HUDEP-2 (cell line): Measurements from ENCODE around the gene DBH.

Experiments
- DNase-seq, 76 experiments: peaks; one replicate each; lab custom pipeline; 2025; ENCODE audit not compliant: unreplicated experiment in 76 of 76; lab: John Stamatoyannopoulos, UW

DBH gene

DNA sequence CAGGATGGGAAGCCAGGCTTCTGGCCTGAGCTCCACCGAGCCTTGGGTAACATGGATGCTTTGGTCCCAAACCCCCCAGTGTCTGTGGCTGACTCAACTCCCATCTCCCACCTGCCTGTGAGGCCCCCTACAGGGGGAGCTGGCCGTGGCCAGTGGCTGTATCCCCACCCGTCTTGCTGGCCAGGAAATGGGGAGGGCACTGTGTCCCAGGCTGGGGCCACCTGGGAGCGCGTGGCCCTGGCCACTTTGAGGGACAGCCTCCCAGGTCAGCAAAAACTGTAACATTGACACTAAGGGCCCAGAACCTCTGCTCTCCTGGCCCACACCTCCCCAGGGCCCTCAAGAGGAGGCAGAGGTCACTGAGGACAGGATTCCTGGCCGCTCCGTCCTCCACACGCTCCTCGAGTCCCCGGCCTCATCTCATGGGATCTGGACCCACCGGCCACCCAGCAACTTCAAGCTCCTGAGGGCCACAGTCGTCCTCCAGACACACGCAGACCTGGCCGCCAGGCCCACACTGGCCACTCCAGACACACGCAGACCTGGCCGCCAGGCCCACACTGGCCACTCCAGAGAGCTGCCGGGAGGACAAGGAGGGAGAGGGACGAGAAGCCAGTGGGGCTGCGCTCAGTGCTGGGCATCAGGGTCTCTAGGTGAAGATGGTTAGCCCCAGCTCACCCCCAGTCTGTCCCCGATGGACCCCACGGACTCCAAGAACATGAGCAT lies 44.2 kb downstream of the DBH start:
- no peak for DNase-seq

DNA sequence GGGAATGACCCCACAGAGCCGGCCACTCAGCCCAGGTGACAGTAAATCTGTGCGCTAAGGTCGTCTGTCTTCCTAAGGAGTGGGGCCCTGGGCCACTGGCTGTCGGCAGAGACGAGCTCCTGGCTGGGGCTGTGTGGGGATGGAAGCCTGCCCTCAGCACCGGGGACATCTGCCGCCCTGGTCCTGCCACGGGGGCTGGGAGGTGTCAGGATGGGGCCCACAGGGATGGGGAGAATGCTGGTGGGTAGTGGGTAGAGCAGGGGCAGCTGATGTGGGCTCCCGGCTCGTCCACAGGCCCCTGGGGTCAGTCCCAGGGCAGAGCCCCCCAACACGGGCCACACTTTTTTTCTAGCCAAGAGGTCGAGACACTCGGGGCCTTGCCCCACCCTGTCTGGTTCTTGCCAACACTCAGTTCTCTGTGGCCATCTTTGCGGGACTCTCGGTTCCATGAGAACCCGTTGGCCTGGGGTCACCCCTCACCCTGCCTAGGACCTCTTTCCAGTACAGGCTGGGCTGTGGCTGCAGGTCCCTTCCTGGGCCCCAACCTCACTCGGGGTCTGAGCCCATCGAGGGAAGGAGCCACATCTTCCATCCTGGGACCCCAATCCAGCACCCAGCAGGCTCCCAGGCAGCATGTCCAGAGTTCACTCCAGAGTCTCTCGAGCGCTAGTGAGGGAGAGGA lies 45.0 kb downstream of the DBH start:
- DNase-seq = no peak

DNA sequence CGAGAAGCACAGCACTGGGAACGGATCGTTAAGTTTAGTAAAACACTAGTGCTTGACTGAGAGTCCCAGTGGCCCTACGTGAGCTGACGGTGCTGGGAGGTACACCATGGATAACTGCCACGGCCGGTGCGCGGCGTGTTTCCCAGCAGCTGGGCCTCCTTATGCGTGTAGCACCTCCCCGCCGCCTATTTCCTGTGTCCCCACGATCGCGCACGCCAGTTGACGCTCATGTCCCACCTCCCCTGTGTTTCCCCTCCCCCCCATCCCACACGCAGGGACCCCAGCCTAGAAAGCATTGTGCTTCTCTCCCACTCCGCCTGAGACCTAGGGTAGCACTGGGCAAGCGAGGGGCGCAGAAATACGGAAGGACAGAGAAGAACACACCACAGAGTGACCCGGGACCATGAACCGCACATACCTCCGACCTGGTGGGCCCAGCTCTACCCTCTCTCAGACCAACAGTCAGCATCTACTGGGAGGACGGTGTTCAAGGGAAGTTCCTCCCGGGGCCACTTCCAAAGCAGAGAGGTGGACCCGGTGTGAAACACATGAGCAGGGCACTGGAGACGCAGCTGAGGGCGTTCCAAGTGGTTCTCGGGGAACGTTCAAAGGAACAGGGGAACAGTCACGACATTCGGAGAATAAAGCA lies 45.6 kb downstream of the DBH start:
- no peak for DNase-seq

DNA sequence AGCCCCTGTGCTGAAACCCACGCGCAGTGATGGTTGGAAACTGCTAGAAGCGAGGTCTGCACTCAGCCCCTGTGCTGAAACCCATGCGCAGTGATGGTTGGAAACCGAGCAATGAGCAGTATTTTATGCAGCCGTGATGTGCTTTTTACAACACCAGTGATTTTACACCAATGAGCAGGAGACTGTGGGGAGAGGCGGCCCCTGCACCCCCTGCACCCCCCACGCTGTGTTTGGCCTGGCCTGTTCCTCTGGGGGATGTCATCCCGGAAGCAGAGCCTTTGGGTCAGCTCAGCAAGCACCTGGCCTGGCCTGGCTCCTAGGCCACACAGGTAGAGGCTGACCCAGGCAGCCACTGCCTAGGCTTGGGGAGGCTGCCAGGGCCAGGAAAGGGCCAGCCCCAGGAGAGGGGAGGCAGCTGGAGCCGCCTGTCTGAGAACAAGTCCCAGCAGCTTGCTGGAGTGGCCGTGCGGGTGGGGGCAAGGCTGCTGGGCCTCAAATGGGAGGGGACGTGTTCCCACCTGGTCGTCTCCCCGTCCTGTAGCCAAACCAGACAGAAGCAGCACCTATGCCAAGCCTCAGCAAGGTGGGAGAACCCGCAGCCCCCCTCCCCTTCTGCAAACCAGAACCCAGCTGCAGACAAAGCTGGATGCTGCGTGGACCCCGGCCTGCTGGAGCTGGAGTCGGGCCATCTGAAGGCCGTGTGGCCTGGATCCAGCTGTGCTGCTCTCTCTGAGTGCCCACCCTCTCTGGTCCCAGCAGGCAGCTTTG lies 46.8 kb downstream of the DBH start:
- no peak for DNase-seq

DNA sequence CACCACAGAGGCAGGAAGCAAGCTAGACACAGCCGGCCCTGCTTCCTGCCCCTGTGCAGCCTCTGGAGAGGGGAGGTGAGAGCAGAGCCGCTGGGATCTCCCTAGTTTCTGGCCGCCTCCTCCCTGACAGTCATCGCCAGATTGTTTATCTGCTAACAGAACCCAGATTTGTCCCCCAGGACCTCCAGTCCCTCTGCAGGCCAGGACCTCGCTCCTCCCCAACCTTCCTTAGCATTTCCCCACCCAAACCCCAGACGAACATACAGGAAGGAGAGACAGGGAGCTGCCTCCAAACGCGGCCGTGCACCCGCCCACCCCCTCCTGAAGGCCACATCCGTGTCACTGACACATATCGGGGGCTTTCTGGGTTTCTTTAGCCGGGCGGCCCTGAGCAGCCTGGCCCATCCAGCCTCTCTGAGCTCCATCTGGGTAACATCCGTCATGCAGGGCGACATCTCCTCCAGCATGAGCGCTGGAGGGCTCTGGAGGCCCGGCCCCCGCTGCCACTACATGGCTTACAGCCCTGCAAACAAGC lies 47.5 kb downstream of the DBH start:
- no peak for DNase-seq

DNA sequence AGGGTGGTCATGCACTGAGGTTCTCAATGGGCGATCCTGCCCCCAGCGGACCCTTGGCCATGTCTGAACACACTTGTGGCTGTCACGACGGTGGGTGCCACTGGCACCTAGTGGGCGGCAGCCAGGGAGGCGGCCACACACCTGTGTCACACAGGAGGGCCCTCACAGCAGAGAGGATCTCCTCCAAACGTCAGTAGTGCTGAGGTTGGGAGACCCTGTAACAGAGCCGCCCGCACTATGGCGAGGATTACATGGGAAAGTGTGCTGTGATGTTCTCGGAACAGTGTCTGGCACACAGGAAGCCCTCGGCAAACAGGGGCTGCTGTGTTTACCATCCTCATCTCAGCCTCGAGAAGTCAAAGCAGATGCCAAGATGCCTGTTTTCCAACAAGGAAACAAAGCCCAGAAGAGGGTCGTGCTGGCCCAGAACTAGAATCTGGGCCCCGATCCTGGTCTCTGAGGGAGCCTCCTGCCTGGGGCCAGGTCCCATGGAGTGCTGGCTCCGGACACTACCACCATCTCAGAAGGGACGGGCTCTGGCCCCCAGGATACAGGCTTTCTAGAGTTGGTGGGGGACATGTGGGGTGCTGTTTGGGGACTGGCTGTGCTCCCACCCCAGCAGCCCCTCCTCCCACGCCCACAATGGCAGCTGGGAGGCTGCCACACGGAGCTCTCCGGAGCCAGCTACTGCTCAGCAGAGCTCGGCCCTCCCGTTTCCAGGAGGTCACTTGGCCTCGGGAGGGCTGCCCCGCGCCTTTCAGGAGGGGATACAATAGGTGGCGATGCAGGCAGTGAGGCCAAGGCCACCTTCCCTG lies 48.2 kb downstream of the DBH start:
- DNase-seq = no peak

DNA sequence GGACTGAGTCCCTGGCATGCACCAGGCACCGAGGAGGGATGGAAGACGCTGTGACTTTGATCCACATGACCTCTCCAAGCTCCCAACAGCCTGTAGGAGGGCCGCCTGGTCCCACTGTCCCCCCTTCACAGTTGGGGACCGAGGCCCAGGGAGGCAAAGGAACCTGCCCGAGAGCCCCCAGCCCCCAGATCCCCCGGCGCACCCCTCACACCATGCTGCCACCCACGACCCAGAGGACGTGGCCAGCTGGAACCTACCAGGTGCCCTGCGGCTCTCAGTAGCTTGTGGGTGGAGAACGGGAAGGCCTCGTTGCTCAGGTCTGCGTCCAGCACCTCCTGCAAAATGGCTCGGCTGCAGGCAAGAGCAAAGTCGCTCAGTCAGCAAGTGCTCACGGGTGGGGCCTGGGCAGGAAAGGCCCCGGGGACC lies 48.8 kb downstream of the DBH start:
- no peak for DNase-seq

DNA sequence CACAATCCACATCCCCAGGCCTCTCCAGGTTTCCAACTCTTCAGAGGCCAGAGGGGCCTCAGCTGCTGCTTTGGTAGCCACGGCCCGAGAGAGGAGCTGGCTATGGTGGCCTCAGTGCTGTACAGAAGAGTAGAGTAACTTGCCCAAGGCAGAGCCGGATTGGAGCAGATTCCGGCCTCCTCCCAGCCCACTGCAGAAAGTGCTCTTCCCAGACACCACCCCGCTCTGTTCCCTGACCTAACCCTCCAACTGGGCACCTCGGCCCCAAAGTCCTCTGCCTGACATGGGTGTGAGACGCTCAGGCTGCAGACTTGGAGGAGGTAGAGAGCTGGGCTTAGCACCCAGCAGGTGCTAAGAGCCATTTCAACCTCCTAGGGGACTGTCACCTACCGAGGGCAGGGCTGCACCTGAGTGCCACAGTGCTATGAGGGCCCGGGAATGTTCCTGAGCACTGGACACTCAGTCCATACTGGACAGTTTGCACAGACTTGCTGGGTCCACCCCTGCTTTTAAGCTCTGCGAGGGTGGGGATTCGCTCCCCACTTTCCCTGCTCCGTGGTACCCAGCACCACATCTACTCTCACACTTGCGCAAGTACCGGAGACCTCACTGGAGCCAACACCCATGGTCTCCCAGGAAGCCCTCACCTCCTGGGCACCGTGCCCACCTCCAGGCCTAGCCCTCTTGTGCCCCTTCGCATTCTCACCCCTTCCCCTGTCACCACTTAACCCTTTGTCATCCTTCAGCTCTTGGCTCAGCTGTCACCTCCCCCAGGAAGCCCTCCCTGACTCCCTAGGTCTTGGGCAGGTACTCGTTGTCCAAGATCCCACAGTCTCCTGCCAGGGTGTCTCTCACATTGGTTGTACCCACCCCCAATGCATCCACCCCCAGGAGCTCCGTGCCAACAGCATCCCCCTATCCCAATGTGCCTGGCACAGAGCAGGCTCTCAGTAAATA lies 49.8 kb downstream of the DBH start:
- no peak for DNase-seq

DNA sequence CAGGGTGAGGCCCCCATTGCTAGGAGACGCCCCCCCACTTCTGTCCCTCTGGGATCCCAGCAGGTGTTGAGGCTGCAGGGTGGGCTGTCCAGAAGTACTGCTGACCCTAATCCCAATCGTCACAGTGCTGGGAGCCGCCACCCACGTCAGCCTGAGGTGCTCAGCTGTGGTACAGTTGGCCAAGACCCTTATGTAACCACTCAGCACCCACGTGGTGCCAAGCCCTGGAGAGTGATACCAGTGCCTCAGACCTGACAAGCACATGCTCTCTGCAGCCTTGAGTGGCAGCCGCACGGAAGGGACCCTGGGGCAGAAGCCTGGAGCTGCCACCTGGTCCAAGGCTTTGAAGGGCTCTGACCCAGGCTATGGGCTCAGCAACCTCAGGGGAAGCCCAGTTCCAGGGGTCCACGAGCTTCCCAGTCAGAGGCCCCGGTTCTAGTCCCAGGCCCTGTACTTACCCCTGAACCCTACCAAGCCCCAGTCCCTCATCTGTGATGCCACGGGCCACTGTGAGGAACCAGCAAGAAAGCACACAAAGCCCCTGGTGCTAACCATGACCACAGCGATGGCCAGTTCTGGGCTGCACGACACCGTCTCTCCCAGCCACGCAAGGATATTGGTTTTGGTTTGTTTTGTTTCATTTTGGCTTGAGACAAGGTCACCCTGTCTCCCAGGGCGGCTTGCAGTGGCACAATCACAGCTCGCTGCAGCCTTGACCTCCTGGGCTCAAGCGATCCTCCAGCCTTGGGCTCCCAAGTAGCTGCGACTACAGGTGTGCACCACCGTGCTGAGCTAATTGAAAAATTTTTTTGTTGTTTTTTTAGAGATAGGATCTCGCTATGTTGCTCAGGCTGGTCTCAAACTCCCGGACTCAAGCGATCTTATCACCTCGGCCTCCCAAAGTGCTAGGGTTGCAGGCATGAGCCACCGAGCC lies 50.7 kb downstream of the DBH start:
- no peak for DNase-seq

DNA sequence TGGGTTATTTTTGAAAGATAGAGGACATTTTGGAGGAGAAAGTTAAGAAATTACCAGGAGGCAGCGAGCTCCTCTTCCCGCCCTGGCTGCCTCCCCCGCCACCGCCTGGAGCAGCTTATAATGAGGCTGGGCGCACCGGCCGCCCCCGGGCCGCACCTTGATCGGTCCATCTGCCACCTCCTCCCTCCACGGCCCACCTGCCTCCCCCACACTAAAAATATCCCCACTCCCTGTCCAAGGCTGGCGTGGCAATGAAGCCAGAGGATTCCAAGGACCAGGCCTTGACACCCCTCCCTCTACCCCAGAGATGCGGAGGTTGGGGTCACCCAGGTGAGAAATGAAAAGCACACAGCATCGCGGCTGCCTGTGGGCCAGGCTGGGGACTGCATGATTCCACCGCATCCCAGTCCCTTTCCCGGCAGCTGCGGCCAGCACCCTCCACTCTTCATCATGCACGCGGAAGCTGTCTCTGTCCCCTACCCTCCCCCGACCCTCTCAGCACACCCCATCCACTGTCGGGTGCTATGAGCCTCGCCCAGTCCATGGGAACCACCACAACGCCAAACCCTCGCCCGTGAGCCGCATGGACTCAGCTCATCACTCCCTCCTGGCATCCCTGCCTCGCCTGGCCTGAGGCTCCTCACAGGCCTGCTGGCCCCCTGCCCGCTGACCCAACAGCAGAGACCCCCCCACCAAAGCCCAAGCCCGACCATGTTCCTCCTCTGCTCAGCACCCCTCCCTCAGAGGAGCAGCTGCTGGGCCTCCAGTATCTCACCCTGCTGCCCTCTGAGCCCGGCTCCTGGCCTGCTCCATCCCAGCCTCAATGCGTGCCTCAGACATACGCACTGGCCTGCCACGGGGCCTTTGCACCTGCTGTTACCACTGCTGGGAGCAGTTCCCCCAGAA lies 51.9 kb downstream of the DBH start:
- no peak for DNase-seq

DNA sequence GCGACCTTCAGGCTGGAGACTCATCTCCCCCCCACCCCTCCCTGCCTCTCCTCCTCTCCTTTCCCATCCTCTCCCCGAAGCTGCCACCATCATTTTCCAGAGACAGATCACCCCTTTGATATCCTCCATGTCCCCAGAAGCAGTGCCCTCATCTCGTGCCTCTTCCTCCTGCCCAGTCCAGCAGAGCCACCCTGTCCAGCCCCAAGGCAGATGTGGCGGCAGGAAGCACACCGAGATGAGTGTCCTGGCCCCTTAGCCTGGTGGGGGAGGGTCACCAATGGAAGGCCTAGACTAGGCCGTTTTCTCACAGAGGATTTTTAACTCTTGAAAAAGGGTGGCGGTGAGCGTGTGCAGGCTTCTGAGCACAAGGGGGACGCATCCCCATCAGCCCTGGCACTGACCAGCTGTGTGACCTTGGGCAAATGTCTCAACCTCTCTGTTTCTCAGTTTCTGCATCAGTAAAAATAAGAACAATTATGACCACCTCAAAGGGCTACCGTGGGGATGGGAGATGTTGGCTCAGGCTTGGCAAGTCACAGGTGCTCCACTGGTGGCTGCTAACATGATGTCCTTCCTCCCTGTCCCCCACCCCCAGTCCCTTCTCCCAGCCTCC lies 53.1 kb downstream of the DBH start:
- DNase-seq = no peak

DNA sequence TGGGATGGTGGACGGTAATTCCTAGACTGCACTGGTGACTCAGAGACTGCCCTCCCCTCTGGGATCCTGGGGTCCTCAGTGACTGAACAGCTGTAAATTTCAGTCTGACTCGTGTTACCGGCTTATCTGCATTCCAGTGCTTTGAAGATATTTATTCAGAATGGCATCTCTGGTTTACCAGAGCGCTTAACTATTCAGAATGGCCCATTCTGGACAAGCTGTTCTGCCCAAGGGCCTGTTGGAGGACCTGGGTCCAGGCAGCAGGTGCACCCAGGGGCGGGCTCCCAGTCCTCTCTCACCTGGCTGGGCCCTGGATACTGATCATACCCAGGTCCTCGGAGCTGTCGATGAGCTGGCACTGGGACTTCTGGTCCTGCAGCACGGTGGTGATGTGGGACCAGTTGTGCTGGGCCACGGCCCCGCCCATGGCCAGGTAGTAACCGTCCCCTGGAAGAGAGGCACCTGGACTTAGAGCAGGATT lies 54.0 kb downstream of the DBH start:
- DNase-seq = no peak

DNA sequence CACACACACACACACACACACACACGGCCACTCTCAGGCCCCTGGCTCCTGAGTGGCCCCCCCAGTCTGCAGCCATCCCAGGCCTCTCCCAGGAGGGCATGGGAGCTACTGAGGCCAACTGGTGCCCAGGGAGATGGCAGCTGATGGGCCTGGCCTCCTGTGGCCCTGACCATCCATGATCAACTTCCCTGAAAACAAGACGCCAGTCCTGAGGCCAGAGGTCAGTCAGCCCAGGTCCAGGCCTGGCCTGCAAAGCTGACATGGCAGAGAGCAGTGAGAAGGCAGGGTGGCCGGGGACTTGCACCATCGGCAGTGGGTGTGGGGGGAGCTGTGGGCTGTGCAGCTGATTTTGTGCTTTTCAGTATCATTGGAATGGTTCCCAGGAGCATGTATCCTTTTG lies 55.0 kb downstream of the DBH start:
- no peak for DNase-seq

DNA sequence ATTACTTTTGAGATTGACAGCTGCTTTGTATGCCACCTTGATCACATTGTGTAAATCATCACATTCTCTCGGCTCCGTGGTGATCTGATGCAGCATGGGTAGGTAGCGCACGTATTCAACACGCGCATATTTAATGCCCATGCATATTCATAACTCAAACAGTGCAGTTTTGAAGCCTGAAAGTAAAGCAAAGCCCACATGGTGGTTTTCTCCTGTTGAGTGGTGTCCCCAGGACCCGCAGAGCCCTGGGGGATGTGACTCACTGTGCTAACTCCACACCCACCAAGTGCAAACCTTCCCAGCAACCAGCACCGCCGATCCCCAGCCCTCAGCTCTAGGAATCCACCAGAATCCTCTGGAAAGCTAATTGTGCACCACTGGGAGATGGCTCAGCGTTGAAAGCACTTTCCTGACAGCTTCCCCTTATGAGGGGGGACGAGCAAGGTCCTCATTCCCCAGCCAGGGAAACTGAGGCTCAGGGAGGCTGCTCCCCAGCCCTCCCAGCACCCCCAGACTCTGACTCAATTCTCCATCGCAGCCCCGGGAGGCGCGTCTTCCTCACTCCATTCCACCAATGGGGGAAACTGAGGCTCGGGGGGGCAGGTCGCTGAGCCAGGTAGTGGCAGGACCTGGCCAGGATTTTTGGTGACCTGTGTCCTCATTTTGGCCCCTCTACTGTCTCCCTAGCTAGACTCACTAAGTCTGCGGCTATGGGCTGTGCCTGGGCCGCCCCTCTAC lies 55.6 kb downstream of the DBH start:
- no peak for DNase-seq

DNA sequence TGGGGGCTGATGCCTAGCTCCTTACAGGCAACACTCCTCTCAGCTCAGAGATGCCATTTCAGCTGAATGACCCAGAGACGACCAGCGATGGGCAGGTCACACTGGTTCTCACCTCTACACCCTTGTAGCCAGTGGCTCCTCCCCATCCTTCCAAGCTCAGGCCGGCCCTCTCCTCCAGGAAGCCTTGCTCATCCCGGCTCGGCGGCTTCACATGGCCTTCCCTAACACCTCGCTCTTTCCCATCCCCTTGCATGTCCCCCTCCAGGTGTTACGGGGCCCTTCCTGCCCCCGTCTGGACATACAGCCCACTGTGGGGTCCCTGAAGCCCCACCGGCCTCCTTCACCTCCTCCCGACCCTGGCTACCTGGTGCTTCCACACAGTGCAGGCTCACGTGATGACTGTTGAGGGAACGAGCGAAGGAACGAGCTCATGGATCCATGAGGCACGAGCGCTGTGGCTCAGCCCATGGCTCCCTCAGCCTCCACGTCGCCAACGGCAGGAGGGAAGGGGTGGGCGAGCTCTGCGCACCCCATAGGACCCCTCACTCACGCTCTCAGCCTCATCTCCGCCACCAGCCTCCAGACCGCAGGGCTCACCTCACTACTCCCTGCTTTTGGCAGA lies 56.3 kb downstream of the DBH start:
- DNase-seq = no peak
